ENCODE data around the gene DLEC1.
"Not testable (repeated sequence)": the region's sequence is repeated elsewhere in the genome, so short reads cannot be mapped to it uniquely, and the experiment has no call there.

The DLEC1 gene

GRCh38 chr3:38085311-38085942, 46.4 kb downstream of the DLEC1 start:
- no peak for DNase-seq

GRCh38 chr3:38085943-38086324, 46.9 kb downstream of the DLEC1 start:
- DNase-seq, result no peak

GRCh38 chr3:38086496-38086895, 47.5 kb downstream of the DLEC1 start:
- no peak for DNase-seq

- not testable (repeated sequence) for DNase-seq
These were observed 48.3 kb downstream of the DLEC1 start for GRCh38 chr3:38087278-38087677.

- DNase-seq, result no peak
These were observed 49.4 kb downstream of the DLEC1 start for GRCh38 chr3:38088126-38089078.

- DNase-seq, result no peak
These were observed 50.2 kb downstream of the DLEC1 start for GRCh38 chr3:38089163-38089562.

- no peak for DNase-seq
These were observed 51.4 kb downstream of the DLEC1 start for GRCh38 chr3:38090453-38090852.

- no peak for DNase-seq
These were observed 56.0 kb downstream of the DLEC1 start for GRCh38 chr3:38094999-38095398.

GRCh38 chr3:38095669-38096483, 56.9 kb downstream of the DLEC1 start:
- DNase-seq, result no peak

- no peak for DNase-seq
These were observed 58.7 kb downstream of the DLEC1 start for GRCh38 chr3:38097446-38098375.

GRCh38 chr3:38098376-38098723, 59.3 kb downstream of the DLEC1 start:
- no peak for DNase-seq

GRCh38 chr3:38099518-38099917, 60.5 kb downstream of the DLEC1 start:
- DNase-seq, result no peak

- no peak for DNase-seq
These were observed 61.5 kb downstream of the DLEC1 start for GRCh38 chr3:38100498-38100897.

GRCh38 chr3:38101811-38102443, 62.9 kb downstream of the DLEC1 start:
- DNase-seq, result no peak

GRCh38 chr3:38102444-38102814, 63.4 kb downstream of the DLEC1 start:
- DNase-seq, result no peak

GRCh38 chr3:38105525-38105924, 66.5 kb downstream of the DLEC1 start:
- DNase-seq, result no peak

- no peak for DNase-seq
These were observed 69.1 kb downstream of the DLEC1 start for GRCh38 chr3:38107911-38108648.

- DNase-seq, result no peak
These were observed 69.9 kb downstream of the DLEC1 start for GRCh38 chr3:38108649-38109579.

GRCh38 chr3:38109580-38110313, 70.7 kb downstream of the DLEC1 start:
- no peak for DNase-seq

Data from activated T-cell treated with anti-CD3 and anti-CD28 coated beads for 4 hours (primary cell).